ENCODE measurements around the gene LSM12.

GRCh38 chr17:44030482-44030881 is 36.0 kb downstream of the LSM12 start:
- TF ChIP-seq CTCF (IDR thresholded peaks at IDR 0.05; ENCODE audit: insufficient read depth, low read length, poor library complexity, severe bottlenecking) (no peak), EZH2phosphoT487 (conservative IDR thresholded peaks at IDR 0.05; ENCODE audit: low read length) (no peak)

Measured in SU-DHL-6 (cell line).